HCT116 (cell line): Measurements from ENCODE around the gene CDK14.

Experiments used
- EZH2 ChIP-seq: fragments of 200-600 bp; sonication (generic); IDR thresholded peaks from 2 replicates; pipeline ENCODE4 v1.6.1; 2017; ENCODE audit warnings: antibody characterized with exemption, mixed run types
- POLR2A ChIP-seq: IDR thresholded peaks from 2 replicates; pipeline ENCODE4 v1.7.0; 2011; ENCODE audit warnings: borderline replicate concordance; ENCODE audit not compliant: insufficient read depth, insufficient read length; ENCODE audit errors: extremely low read depth
- TF ChIP-seq, protein P1 (sequence below), 3 experiments: fragments of 200-600 bp in 1 of 3; sonication (generic) in 1 of 3; IDR thresholded peaks in 2 of 3; conservative IDR thresholded peaks in 1 of 3; 2 replicates each; pipeline ENCODE4 v1.5.1; 2012 to 2017; ENCODE audit warnings: low read depth in 2 of 3, low read length in 2 of 3, antibody characterized with exemption in 1 of 3, borderline replicate concordance in 1 of 3, control low read depth in 1 of 3, mild to moderate bottlenecking in 1 of 3, mixed read lengths in 1 of 3, mixed run types in 1 of 3, moderate library complexity in 1 of 3; ENCODE audit not compliant: insufficient read depth in 1 of 3
- TF ChIP-seq, protein P2 (sequence below): IDR thresholded peaks from 2 replicates; pipeline ENCODE4 v1.6.1; 2012

DNA sequence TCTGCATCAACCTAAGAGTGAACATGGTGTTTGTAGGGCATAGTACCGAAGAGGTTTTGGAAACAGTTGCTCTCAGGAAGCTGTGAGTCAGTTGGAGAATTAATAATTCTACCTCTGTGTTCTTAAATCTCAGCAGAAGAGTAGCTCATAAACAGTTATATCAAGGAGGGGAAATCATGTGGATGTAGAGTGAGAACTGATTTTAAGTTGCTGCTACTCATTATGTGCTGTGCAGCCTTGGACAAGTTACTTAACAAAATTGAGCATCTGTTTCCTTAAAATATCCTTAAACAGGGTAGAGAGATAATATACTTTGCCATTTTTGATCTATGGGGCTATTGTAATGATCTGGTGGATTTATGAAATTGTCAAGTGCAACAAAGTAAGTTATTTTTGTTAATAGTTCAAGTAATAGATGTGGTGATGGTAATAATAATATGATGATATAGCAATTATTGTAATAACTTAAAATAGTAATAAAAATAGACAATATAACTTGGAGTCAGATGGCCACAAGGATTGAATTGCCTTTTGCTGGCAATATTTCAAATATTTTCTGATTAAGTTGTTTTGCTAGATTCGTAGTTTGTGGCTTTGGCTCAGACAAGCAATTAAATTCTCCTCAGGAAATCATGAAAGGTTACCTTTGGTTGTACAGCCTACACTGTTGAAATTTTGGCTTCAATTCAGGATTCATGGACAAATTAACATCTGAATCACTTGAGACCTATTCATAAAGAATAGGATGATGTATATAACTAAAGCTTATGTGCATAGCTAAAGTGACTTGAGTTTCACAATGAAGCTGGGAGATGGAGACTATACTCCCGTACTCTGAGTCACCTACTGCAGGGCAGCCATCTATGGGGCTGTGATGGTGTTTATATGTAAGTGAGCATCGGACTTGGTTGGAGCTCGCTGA, 228.5 kb downstream of the CDK14 start:
- TF ChIP-seq, protein P1, sequence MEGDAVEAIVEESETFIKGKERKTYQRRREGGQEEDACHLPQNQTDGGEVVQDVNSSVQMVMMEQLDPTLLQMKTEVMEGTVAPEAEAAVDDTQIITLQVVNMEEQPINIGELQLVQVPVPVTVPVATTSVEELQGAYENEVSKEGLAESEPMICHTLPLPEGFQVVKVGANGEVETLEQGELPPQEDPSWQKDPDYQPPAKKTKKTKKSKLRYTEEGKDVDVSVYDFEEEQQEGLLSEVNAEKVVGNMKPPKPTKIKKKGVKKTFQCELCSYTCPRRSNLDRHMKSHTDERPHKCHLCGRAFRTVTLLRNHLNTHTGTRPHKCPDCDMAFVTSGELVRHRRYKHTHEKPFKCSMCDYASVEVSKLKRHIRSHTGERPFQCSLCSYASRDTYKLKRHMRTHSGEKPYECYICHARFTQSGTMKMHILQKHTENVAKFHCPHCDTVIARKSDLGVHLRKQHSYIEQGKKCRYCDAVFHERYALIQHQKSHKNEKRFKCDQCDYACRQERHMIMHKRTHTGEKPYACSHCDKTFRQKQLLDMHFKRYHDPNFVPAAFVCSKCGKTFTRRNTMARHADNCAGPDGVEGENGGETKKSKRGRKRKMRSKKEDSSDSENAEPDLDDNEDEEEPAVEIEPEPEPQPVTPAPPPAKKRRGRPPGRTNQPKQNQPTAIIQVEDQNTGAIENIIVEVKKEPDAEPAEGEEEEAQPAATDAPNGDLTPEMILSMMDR (IDR thresholded peaks at IDR 0.05 in 2 of 3, conservative IDR thresholded peaks at IDR 0.05 in 1 of 3; ENCODE audit: borderline replicate concordance in 1 of 3, insufficient read depth in 1 of 3, low read depth in 2 of 3, low read length in 2 of 3): no peak
- no peak for TF ChIP-seq EZH2
- TF ChIP-seq POLR2A: no peak
- TF ChIP-seq, protein P2, sequence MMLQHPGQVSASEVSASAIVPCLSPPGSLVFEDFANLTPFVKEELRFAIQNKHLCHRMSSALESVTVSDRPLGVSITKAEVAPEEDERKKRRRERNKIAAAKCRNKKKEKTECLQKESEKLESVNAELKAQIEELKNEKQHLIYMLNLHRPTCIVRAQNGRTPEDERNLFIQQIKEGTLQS: no peak
